ENCODE measurements around the gene AP3B2. TPM values are rescaled to one million over a fixed set of nuclear protein-coding genes. Genes with fewer than 3 reads are reported as not detected.

AP3B2 gene
- total RNA-seq, 1 donor from 2014 or later: 3.8 TPM

GRCh38 chr15:82651708-82652107, 58.0 kb downstream of the AP3B2 start:
- intact Hi-C loops (cut with DNase I): no loop called here
- H3K36me3 ChIP-seq: no peaks in the 10 kb centered on the region
- DNase-seq: no peak
- no peak for TF ChIP-seq CTCF (IDR thresholded peaks at IDR 0.05)
- no peak overlapping the region for H3K4me3 ChIP-seq
- H3K9me3 ChIP-seq: no peaks in the 10 kb centered on the region
- peaks cover 15% of the 10 kb centered on the region for H3K27me3 ChIP-seq
- no peak overlapping the region for H3K27ac ChIP-seq
- no peak for ATAC-seq
- H3K4me1 ChIP-seq: peaks cover 8% of the 10 kb centered on the region

- no peak for TF ChIP-seq CTCF (IDR thresholded peaks at IDR 0.05)
- H3K36me3 ChIP-seq: no peaks in the 10 kb centered on the region
- ATAC-seq (no peak), DNase-seq (no peak)
- no peak overlapping the region for H3K27ac ChIP-seq
- no peaks in the 10 kb centered on the region for H3K9me3 ChIP-seq
- no peak overlapping the region for H3K4me3 ChIP-seq
- intact Hi-C loops (cut with DNase I): no loop called here
- peaks cover 30% of the 10 kb centered on the region for H3K27me3 ChIP-seq
- H3K4me1 ChIP-seq: peaks cover 11% of the 10 kb centered on the region
Observed at GRCh38 chr15:82650046-82650670, 59.5 kb downstream of the AP3B2 start.

GRCh38 chr15:82649226-82649999, 60.3 kb downstream of the AP3B2 start:
- Histone ChIP-seq H3K36me3 (no peaks in the 10 kb centered on the region), H3K4me1 (peaks cover 11% of the 10 kb centered on the region), H3K4me3 (no peak overlapping the region), H3K9me3 (no peaks in the 10 kb centered on the region), H3K27ac (no peak overlapping the region), H3K27me3 (peaks cover 37% of the 10 kb centered on the region)
- ATAC-seq (no peak), DNase-seq (no peak)
- intact Hi-C loops (cut with DNase I): no loop called here
- no peak for TF ChIP-seq CTCF (IDR thresholded peaks at IDR 0.05)

- no peak for TF ChIP-seq CTCF (IDR thresholded peaks at IDR 0.05)
- intact Hi-C loops (cut with DNase I): no loop called here
- H3K4me3 ChIP-seq: peak overlapping the region; percentile 53
- peak; percentile 5 for ATAC-seq
- H3K9me3 ChIP-seq: no peaks in the 10 kb centered on the region
- no peaks in the 10 kb centered on the region for H3K36me3 ChIP-seq
- no peak for DNase-seq
- H3K27ac ChIP-seq: no peak overlapping the region
- H3K27me3 ChIP-seq: peaks cover 42% of the 10 kb centered on the region
- peaks cover 11% of the 10 kb centered on the region for H3K4me1 ChIP-seq
Observed at GRCh38 chr15:82648257-82649103, 61.2 kb downstream of the AP3B2 start.

GRCh38 chr15:82647835-82648256, 61.8 kb downstream of the AP3B2 start:
- DNase-seq (no peak), ATAC-seq (peak; percentile 28)
- Histone ChIP-seq H3K9me3 (no peaks in the 10 kb centered on the region), H3K36me3 (no peaks in the 10 kb centered on the region), H3K4me1 (peaks cover 11% of the 10 kb centered on the region), H3K27ac (no peak overlapping the region), H3K4me3 (peak overlapping the region; percentile 53), H3K27me3 (peaks cover 42% of the 10 kb centered on the region)
- no peak for TF ChIP-seq CTCF (IDR thresholded peaks at IDR 0.05)
- intact Hi-C loops (cut with DNase I): no loop called here

Data from upper lobe of right lung (tissue), 1 donor.